Neural progenitor cell (in vitro differentiated cells): Measurements from ENCODE around the gene KDELR3.

Source experiments
- CTCF ChIP-seq: fragments of 200-600 bp; sonication (generic); IDR thresholded peaks from 2 replicates; pipeline ENCODE4 v1.5.1; 2017; ENCODE audit warnings: antibody characterized with exemption, mild to moderate bottlenecking
- EZH2 ChIP-seq: fragments of 200-600 bp; sonication (generic); IDR thresholded peaks from 2 replicates; pipeline ENCODE4 v1.6.1; 2017; ENCODE audit warnings: antibody characterized with exemption, mild to moderate bottlenecking, moderate library complexity

GRCh38 chr22:38531251-38531938 is 63.5 kb downstream of the KDELR3 start:
- TF ChIP-seq EZH2 (no peak), CTCF (no peak)
